ENCODE results near the gene PLP2. TPM values are rescaled to one million over a fixed set of nuclear protein-coding genes. Genes with fewer than 3 reads are reported as not detected.

The PLP2 gene
- total RNA-seq, 6 donors from 2014 or later, result 32.7 to 135 (median 58.4) TPM

- DNase-seq (peak; percentile 91 to 98), ATAC-seq (ENCODE audit: low FRiP score in 2 of 2) (peak; percentile 95 to 98)
- Histone ChIP-seq H3K4me3 (peak overlapping the region in 3 of 4 donors; percentile 34 to 57 (median 56)), H3K4me1 (peaks cover 0 to 4% (median 0%) of the 10 kb centered on the region in 4 donors), H3K27me3 (no peaks in the 10 kb centered on the region), H3K27ac (peak overlapping the region; percentile 89 to 98 (median 94)), H3K36me3 (no peaks in the 10 kb centered on the region), H3K9me3 (no peaks in the 10 kb centered on the region)
- TF ChIP-seq EP300 (IDR thresholded peaks at IDR 0.05) (no peak), POLR2A (IDR thresholded peaks at IDR 0.05) (peak in 2 of 4 donors; percentile 13 to 70), CTCF (IDR thresholded peaks at IDR 0.05) (peak in 5 of 6 experiments; percentile 84 to 97 (median 91)), POLR2AphosphoS5 (IDR thresholded peaks at IDR 0.05) (peak; percentile 56 to 74)
- WGBS, 2 donors, result 6 to 52% methylated on average over 2 to 62 of the region's 65 CpGs
Measured at GRCh38 chrX:49155900-49156837, 15.5 kb upstream of the PLP2 start.

- no peak overlapping the region for H3K4me3 ChIP-seq
- TF ChIP-seq POLR2A (IDR thresholded peaks at IDR 0.05) (no peak), CTCF (IDR thresholded peaks at IDR 0.05) (no peak), POLR2AphosphoS5 (IDR thresholded peaks at IDR 0.05) (no peak), EP300 (IDR thresholded peaks at IDR 0.05) (no peak)
- peak in 1 of 2 donors; percentile 75 for DNase-seq
- no peak for ATAC-seq (ENCODE audit: low FRiP score in 2 of 2)
- WGBS, 2 donors, result 88 to 100% methylated on average over 1 to 15 of the region's 25 CpGs
- H3K27me3 ChIP-seq, result no peaks in the 10 kb centered on the region
- H3K4me1 ChIP-seq, result peaks cover 0 to 4% (median 0%) of the 10 kb centered on the region in 4 donors
- H3K36me3 ChIP-seq, result no peaks in the 10 kb centered on the region
- H3K9me3 ChIP-seq, result no peaks in the 10 kb centered on the region
- no peak overlapping the region for H3K27ac ChIP-seq
Measured at GRCh38 chrX:49157194-49157593, 14.5 kb upstream of the PLP2 start.

GRCh38 chrX:49160908-49161307 lies 10.8 kb upstream of the PLP2 start:
- WGBS, 2 donors, result 86 to 92% methylated on average over 2 of the region's 2 CpGs
- Histone ChIP-seq H3K4me3 (no peak overlapping the region), H3K4me1 (peaks cover 0 to 11% (median 0%) of the 10 kb centered on the region in 4 donors), H3K9me3 (no peaks in the 10 kb centered on the region), H3K27me3 (peaks cover 0 to 5% (median 0%) of the 10 kb centered on the region in 4 donors), H3K36me3 (no peaks in the 10 kb centered on the region), H3K27ac (no peak overlapping the region)
- DNase-seq, result no peak
- ATAC-seq (ENCODE audit: low FRiP score in 2 of 2), result no peak
- TF ChIP-seq POLR2A (IDR thresholded peaks at IDR 0.05) (no peak), EP300 (IDR thresholded peaks at IDR 0.05) (no peak), POLR2AphosphoS5 (IDR thresholded peaks at IDR 0.05) (no peak), CTCF (IDR thresholded peaks at IDR 0.05) (no peak)

GRCh38 chrX:49161632-49162031 lies 10.1 kb upstream of the PLP2 start:
- Histone ChIP-seq H3K4me1 (peaks cover 0 to 12% (median 0%) of the 10 kb centered on the region in 4 donors), H3K4me3 (no peak overlapping the region), H3K9me3 (no peaks in the 10 kb centered on the region), H3K27me3 (peaks cover 0 to 5% (median 0%) of the 10 kb centered on the region in 4 donors), H3K27ac (peak overlapping the region in 1 of 4 donors; percentile 69), H3K36me3 (no peaks in the 10 kb centered on the region)
- TF ChIP-seq POLR2AphosphoS5 (IDR thresholded peaks at IDR 0.05) (no peak), CTCF (IDR thresholded peaks at IDR 0.05) (no peak), POLR2A (IDR thresholded peaks at IDR 0.05) (no peak), EP300 (IDR thresholded peaks at IDR 0.05) (no peak)
- ATAC-seq (ENCODE audit: low FRiP score in 2 of 2) (no peak), DNase-seq (no peak)
- 89 to 97% methylated on average over 3 to 5 of the region's 5 CpGs for whole genome bisulfite sequencing, 2 donors

Measured in upper lobe of left lung (tissue), 6 donors.